ENCODE results near the gene FAM83C. TPM values are rescaled to one million over a fixed set of nuclear protein-coding genes. Genes with fewer than 3 reads are reported as not detected.

Gene FAM83C
- total and polyA plus RNA-seq, 9 donors = 0.11 to 2.1 TPM; not detected in 7

- Histone ChIP-seq H3K4me3 (ENCODE audit: low read length) (peak overlapping the region; percentile 85), H3K36me3 (ENCODE audit: control insufficient read depth, insufficient read depth, low read length) (peaks cover 33% of the 10 kb centered on the region), H3K27me3 (ENCODE audit: control insufficient read depth, insufficient read depth, low read length) (no peaks in the 10 kb centered on the region), H3K9me3 (replicated peaks; ENCODE audit: control insufficient read depth, low read depth, low read length) (no peaks in the 10 kb centered on the region), H3K4me1 (ENCODE audit: control insufficient read depth, insufficient read depth, low read length) (peaks cover 16% of the 10 kb centered on the region), H3K27ac (ENCODE audit: low read length) (peak overlapping the region; percentile 94)
- no peak for DNase-seq
- 1% methylated on average over 9 of the region's 24 CpGs for WGBS (ENCODE audit: insufficient coverage)
Measured at GRCh38 chr20:35283441-35284266, 8.6 kb downstream of the FAM83C start.

- WGBS (ENCODE audit: insufficient coverage) = 100% methylated on average over 1 of the region's 10 CpGs
- no peak overlapping the region for H3K27ac ChIP-seq (ENCODE audit: low read length)
- no peak for DNase-seq
- H3K9me3 ChIP-seq (replicated peaks; ENCODE audit: control insufficient read depth, low read depth, low read length) = no peaks in the 10 kb centered on the region
- H3K4me3 ChIP-seq (ENCODE audit: low read length) = no peak overlapping the region
- H3K27me3 ChIP-seq (ENCODE audit: control insufficient read depth, insufficient read depth, low read length) = no peaks in the 10 kb centered on the region
- H3K36me3 ChIP-seq (ENCODE audit: control insufficient read depth, insufficient read depth, low read length) = peaks cover 39% of the 10 kb centered on the region
- peaks cover 29% of the 10 kb centered on the region for H3K4me1 ChIP-seq (ENCODE audit: control insufficient read depth, insufficient read depth, low read length)
Measured at GRCh38 chr20:35281506-35282101, 10.6 kb downstream of the FAM83C start.

- whole genome bisulfite sequencing (ENCODE audit: insufficient coverage) = 94% methylated on average over 6 of the region's 6 CpGs
- H3K9me3 ChIP-seq (replicated peaks; ENCODE audit: control insufficient read depth, low read depth, low read length) = no peaks in the 10 kb centered on the region
Measured at GRCh38 chr20:35280523-35280922, 11.7 kb downstream of the FAM83C start.

DNA sequence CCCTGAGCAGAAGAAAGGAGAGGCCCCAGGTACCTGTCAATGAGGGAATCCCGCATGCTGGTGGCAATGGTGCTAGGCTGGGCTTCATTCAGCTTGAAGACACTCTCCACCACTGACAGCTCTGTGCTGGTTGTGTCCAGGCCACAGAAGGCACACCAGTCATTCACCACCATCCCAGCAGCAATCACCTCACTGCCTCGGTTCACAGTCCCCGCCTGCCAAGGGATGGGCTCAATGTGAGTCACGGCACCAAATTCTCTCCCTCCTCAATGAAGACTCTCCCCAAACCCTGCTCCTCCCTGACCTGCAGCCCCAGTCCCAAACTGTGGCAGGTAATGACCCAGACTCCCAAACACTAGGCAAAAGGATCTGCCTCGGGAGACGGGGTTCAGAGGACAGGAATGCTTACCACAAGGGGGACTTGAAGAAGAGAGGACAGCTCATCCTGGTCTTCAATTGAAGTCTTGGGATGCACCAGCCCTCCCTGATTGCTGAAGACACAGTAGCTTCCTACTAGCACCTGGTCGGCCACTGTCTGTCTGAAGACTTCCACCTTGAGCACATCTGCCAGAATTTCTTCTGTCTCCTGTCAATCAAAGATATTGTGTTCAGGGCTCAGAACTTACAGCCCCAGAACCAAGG is 12.6 kb downstream of the FAM83C start:
- H3K36me3 ChIP-seq (ENCODE audit: control insufficient read depth, insufficient read depth, low read length) = peaks cover 54% of the 10 kb centered on the region
- no peaks in the 10 kb centered on the region for H3K27me3 ChIP-seq (ENCODE audit: control insufficient read depth, insufficient read depth, low read length)
- H3K9me3 ChIP-seq (replicated peaks; ENCODE audit: control insufficient read depth, low read depth, low read length) = no peaks in the 10 kb centered on the region
- no peak overlapping the region for H3K27ac ChIP-seq (ENCODE audit: low read length)
- H3K4me3 ChIP-seq (ENCODE audit: low read length) = no peak overlapping the region
- peaks cover 23% of the 10 kb centered on the region for H3K4me1 ChIP-seq (ENCODE audit: control insufficient read depth, insufficient read depth, low read length)
- no peak for DNase-seq
- 88% methylated on average over 3 of the region's 7 CpGs for WGBS (ENCODE audit: insufficient coverage)

More at GRCh38 chr20:35280523-35280922, 11.7 kb downstream of the FAM83C start:
- Histone ChIP-seq H3K27me3 (ENCODE audit: control insufficient read depth, insufficient read depth, low read length) (no peaks in the 10 kb centered on the region), H3K4me1 (ENCODE audit: control insufficient read depth, insufficient read depth, low read length) (peaks cover 30% of the 10 kb centered on the region), H3K27ac (ENCODE audit: low read length) (no peak overlapping the region), H3K36me3 (ENCODE audit: control insufficient read depth, insufficient read depth, low read length) (peaks cover 50% of the 10 kb centered on the region), H3K4me3 (ENCODE audit: low read length) (no peak overlapping the region)
- no peak for DNase-seq

GRCh38 chr20:35279040-35279439 is 13.2 kb downstream of the FAM83C start:
- WGBS (ENCODE audit: insufficient coverage) = 100% methylated on average over 1 of the region's 5 CpGs
- Histone ChIP-seq H3K4me3 (ENCODE audit: low read length) (no peak overlapping the region), H3K4me1 (ENCODE audit: control insufficient read depth, insufficient read depth, low read length) (peaks cover 23% of the 10 kb centered on the region), H3K36me3 (ENCODE audit: control insufficient read depth, insufficient read depth, low read length) (peaks cover 57% of the 10 kb centered on the region), H3K27ac (ENCODE audit: low read length) (peak overlapping the region; percentile 79), H3K27me3 (ENCODE audit: control insufficient read depth, insufficient read depth, low read length) (no peaks in the 10 kb centered on the region), H3K9me3 (replicated peaks; ENCODE audit: control insufficient read depth, low read depth, low read length) (no peaks in the 10 kb centered on the region)
- no peak for DNase-seq

- H3K4me3 ChIP-seq (ENCODE audit: low read length) = peak within 1 kb of the TSS; percentile 53
- peak; percentile 93 for DNase-seq
- H3K27ac ChIP-seq (ENCODE audit: low read length) = peak within 1 kb of the TSS; percentile 79
- WGBS (ENCODE audit: insufficient coverage) = under 1% methylated on average over 63 of the region's 76 CpGs
- peaks cover 55% of the 10 kb centered on the region for H3K36me3 ChIP-seq (ENCODE audit: control insufficient read depth, insufficient read depth, low read length)
- H3K4me1 ChIP-seq (ENCODE audit: control insufficient read depth, insufficient read depth, low read length) = peaks cover 15% of the 10 kb centered on the region
- no peaks in the 10 kb centered on the region for H3K27me3 ChIP-seq (ENCODE audit: control insufficient read depth, insufficient read depth, low read length)
- no peaks in the 10 kb centered on the region for H3K9me3 ChIP-seq (replicated peaks; ENCODE audit: control insufficient read depth, low read depth, low read length)
Measured at GRCh38 chr20:35277531-35278395, 14.5 kb downstream of the FAM83C start, which contains the start of gene MMP24OS. MMP24OS (minus strand) TSS chr20:35278122; CDS start chr20:35277929, 193 bp downstream.

DNA sequence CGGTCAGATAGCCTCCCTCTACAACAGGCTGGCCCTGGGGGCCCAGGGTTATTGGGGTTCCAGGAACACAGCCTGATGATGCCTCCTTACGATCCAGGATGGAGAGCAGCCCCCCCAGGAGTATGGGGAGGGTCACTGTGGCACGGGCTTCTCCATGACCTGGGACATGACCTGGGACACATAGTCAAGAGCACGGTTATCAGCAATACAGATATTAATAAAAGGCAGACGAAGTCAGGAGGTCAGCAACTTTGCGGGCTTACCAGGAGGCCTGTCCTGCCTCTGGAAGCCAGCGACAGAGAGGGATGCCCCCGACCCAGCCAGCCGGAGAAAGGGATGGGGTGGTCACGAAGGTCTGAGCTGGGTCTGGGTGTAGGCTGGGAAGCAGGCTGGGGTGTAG is 15.1 kb downstream of the FAM83C start:
- WGBS (ENCODE audit: insufficient coverage) = 3% methylated on average over 7 of the region's 10 CpGs
- peaks cover 55% of the 10 kb centered on the region for H3K36me3 ChIP-seq (ENCODE audit: control insufficient read depth, insufficient read depth, low read length)

DNA sequence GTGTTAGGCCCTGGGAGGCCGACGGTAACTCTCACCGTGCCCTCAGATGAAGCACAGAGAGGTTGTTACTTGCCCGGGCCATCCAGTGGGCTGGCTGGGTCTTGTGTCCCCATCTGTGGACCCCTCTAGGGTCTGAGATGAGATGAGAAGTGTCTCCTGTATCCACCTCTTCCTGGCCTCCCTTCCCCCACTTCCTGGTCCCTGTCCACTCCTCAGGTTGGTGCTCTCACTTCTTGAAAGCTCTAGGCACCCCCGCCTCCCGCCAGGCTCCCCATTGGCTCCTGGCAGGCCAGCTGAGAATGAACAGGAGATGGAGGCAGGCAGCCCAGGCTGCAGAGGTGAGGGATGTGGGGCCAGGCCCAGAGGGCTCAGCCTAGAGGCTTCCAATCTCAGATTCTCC is 15.8 kb downstream of the FAM83C start:
- no peak overlapping the region for H3K4me3 ChIP-seq (ENCODE audit: low read length)
- H3K36me3 ChIP-seq (ENCODE audit: control insufficient read depth, insufficient read depth, low read length) = peaks cover 51% of the 10 kb centered on the region
- peak overlapping the region; percentile 7 for H3K27ac ChIP-seq (ENCODE audit: low read length)
- no CpG with 5 or more reads among the region's 6 CpGs for WGBS (ENCODE audit: insufficient coverage)
- H3K9me3 ChIP-seq (replicated peaks; ENCODE audit: control insufficient read depth, low read depth, low read length) = no peaks in the 10 kb centered on the region
- no peaks in the 10 kb centered on the region for H3K27me3 ChIP-seq (ENCODE audit: control insufficient read depth, insufficient read depth, low read length)
- peaks cover 15% of the 10 kb centered on the region for H3K4me1 ChIP-seq (ENCODE audit: control insufficient read depth, insufficient read depth, low read length)
- DNase-seq = no peak

More for the DNA sequence above, 15.1 kb downstream of the FAM83C start:
- H3K27ac ChIP-seq (ENCODE audit: low read length) = peak overlapping the region; percentile 79
- H3K4me1 ChIP-seq (ENCODE audit: control insufficient read depth, insufficient read depth, low read length) = peaks cover 15% of the 10 kb centered on the region
- no peaks in the 10 kb centered on the region for H3K27me3 ChIP-seq (ENCODE audit: control insufficient read depth, insufficient read depth, low read length)
- DNase-seq = no peak
- H3K4me3 ChIP-seq (ENCODE audit: low read length) = peak overlapping the region; percentile 53
- H3K9me3 ChIP-seq (replicated peaks; ENCODE audit: control insufficient read depth, low read depth, low read length) = no peaks in the 10 kb centered on the region

- peaks cover 15% of the 10 kb centered on the region for H3K4me1 ChIP-seq (ENCODE audit: control insufficient read depth, insufficient read depth, low read length)
- peaks cover 46% of the 10 kb centered on the region for H3K36me3 ChIP-seq (ENCODE audit: control insufficient read depth, insufficient read depth, low read length)
- H3K27ac ChIP-seq (ENCODE audit: low read length) = no peak overlapping the region
Measured at GRCh38 chr20:35275741-35276251, 16.4 kb downstream of the FAM83C start.

More at GRCh38 chr20:35275741-35276251, 16.4 kb downstream of the FAM83C start:
- DNase-seq = peak; percentile 19
- Histone ChIP-seq H3K9me3 (replicated peaks; ENCODE audit: control insufficient read depth, low read depth, low read length) (no peaks in the 10 kb centered on the region), H3K4me3 (ENCODE audit: low read length) (no peak overlapping the region), H3K27me3 (ENCODE audit: control insufficient read depth, insufficient read depth, low read length) (no peaks in the 10 kb centered on the region)
- WGBS (ENCODE audit: insufficient coverage) = 87% methylated on average over 11 of the region's 12 CpGs
